H1 (cell line): ENCODE data around the gene CCDC33. TPM values are rescaled to one million over a fixed set of nuclear protein-coding genes. Genes with fewer than 3 reads are reported as not detected.

Experiments used
- CTCF ChIA-PET: fragments of 300-600 bp; sonication (Branson Sonifier 250); formaldehyde crosslinking; loops from one replicate; lab custom pipeline; 2021; ENCODE audit not compliant: partially characterized antibody; lab: Charles Lee
- POLR2A ChIA-PET: fragments of 300-600 bp; sonication (Branson Sonifier 250); formaldehyde crosslinking; loops from one replicate; lab custom pipeline; 2021; ENCODE audit warnings: inconsistent platforms; ENCODE audit not compliant: partially characterized antibody; lab: Charles Lee
- DNase-seq, 2 experiments: peaks; one replicate each; pipeline versions ENCODE4 v3.0.0 to v3.0.0-alpha.2; 2010 to 2022; ENCODE audit warnings: low spot score in 2 of 2, low read depth in 1 of 2, mixed read lengths in 1 of 2
- FAIRE-seq: peaks from 2 replicates; lab custom pipeline; 2011; peaks lifted over from hg19 to GRCh38; lab: Jason Lieb, UNC
- H2AFZ ChIP-seq: 2 replicates; pipeline ENCODE4 v1.8.1; 2012; ENCODE audit warnings: low read length, inconsistent platforms
- H2AK5ac ChIP-seq: 2 replicates; pipeline ENCODE4 v1.6.1; 2013; ENCODE audit warnings: low read depth, low read length
- H2BK120ac ChIP-seq: replicated peaks from 2 replicates; pipeline ENCODE3; 2013; ENCODE audit warnings: low read depth, low read length, inconsistent platforms
- H2BK12ac ChIP-seq: 2 replicates; pipeline ENCODE4 v1.6.1; 2013; ENCODE audit warnings: low read depth, low read length
- H2BK15ac ChIP-seq: 2 replicates; pipeline ENCODE4 v1.6.1; 2013; ENCODE audit warnings: low read length
- H2BK20ac ChIP-seq: 2 replicates; pipeline ENCODE4 v1.6.1; 2013; ENCODE audit warnings: low read length
- H2BK5ac ChIP-seq: 2 replicates; pipeline ENCODE4 v1.6.1; 2013; ENCODE audit warnings: low read depth, low read length
- H3K14ac ChIP-seq: 2 replicates; pipeline ENCODE4 v1.6.1; 2013; ENCODE audit warnings: inconsistent platforms; ENCODE audit not compliant: insufficient read length
- H3K18ac ChIP-seq: 2 replicates; pipeline ENCODE4 v1.6.1; 2013; ENCODE audit warnings: low read length; ENCODE audit errors: extremely low read depth
- H3K23ac ChIP-seq: 2 replicates; pipeline ENCODE4 v1.6.1; 2013; ENCODE audit warnings: inconsistent platforms; ENCODE audit not compliant: insufficient read length
- H3K23me2 ChIP-seq: 2 replicates; pipeline ENCODE4 v1.6.1; 2013; ENCODE audit warnings: low read depth, low read length
- H3K27ac ChIP-seq: 2 replicates; pipeline ENCODE4 v1.6.1; 2011; ENCODE audit warnings: low read depth, low read length, inconsistent platforms
- H3K27me3 ChIP-seq, 4 experiments: replicated peaks in 1 of 4; 1 replicate in 1 of 4; 2 replicates in 3 of 4; pipeline versions ENCODE4 v1.6.1 to v1.8.1; 2011 to 2013; ENCODE audit warnings: low read length in 3 of 4, mild to moderate bottlenecking in 3 of 4, inconsistent platforms in 2 of 4, mixed read lengths in 2 of 4, moderate library complexity in 1 of 4; ENCODE audit not compliant: control insufficient read depth in 3 of 4, insufficient read depth in 3 of 4; ENCODE audit errors: extremely low read depth in 1 of 4
- H3K36me3 ChIP-seq, 4 experiments: 2 replicates each; pipeline versions ENCODE4 v1.6.1 to v1.8.1; 2011 to 2013; ENCODE audit warnings: mild to moderate bottlenecking in 4 of 4, low read length in 3 of 4, moderate library complexity in 2 of 4, control low read depth in 1 of 4, inconsistent platforms in 1 of 4; ENCODE audit not compliant: insufficient read depth in 4 of 4, control insufficient read depth in 2 of 4
- H3K4ac ChIP-seq: replicated peaks from 2 replicates; pipeline ENCODE3; 2013; ENCODE audit warnings: low read length, low read depth, mixed read lengths, inconsistent platforms; ENCODE audit not compliant: insufficient read length
- H3K4me1 ChIP-seq, 4 experiments: replicated peaks in 1 of 4; 1 replicate in 1 of 4; 2 replicates in 3 of 4; pipeline versions ENCODE4 v1.6.1 to v1.8.1; 2011 to 2013; ENCODE audit warnings: low read length in 3 of 4, inconsistent platforms in 2 of 4, mixed read lengths in 1 of 4; ENCODE audit not compliant: insufficient read depth in 4 of 4, control insufficient read depth in 3 of 4
- H3K4me2 ChIP-seq, 2 experiments: 2 replicates each; pipeline versions ENCODE4 v1.6.1 to v1.8.1; 2011 to 2013; ENCODE audit warnings: low read depth in 2 of 2, low read length in 2 of 2, control low read depth in 1 of 2, inconsistent platforms in 1 of 2, mild to moderate bottlenecking in 1 of 2; ENCODE audit not compliant: insufficient read depth in 1 of 2
- H3K4me3 ChIP-seq, 4 experiments: fragments of 200-600, 300-600 bp in 1 of 4; sonication (generic), shearing (Covaris generic), sonication (Bioruptor Twin) in 1 of 4; 2 replicates each; pipeline versions ENCODE4 v1.5.1 to v1.8.1; 2011 to 2016; ENCODE audit warnings: low read length in 4 of 4, low read depth in 3 of 4, control low read depth in 2 of 4, inconsistent platforms in 2 of 4, mild to moderate bottlenecking in 2 of 4, mixed read lengths in 1 of 4, moderate library complexity in 1 of 4; ENCODE audit not compliant: insufficient read depth in 2 of 4; ENCODE audit errors: extremely low read depth in 1 of 4
- H3K56ac ChIP-seq: replicated peaks from 2 replicates; pipeline ENCODE3; 2013; ENCODE audit warnings: low read depth, mild to moderate bottlenecking, mixed read lengths, low read length, inconsistent platforms; ENCODE audit not compliant: insufficient read length
- H3K79me1 ChIP-seq: 2 replicates; pipeline ENCODE4 v1.6.1; 2013; ENCODE audit warnings: low read depth, low read length, control low read depth
- H3K79me2 ChIP-seq, 2 experiments: 2 replicates each; pipeline versions ENCODE4 v1.6.1 to v1.8.1; 2012 to 2013; ENCODE audit warnings: low read length in 2 of 2, mild to moderate bottlenecking in 2 of 2, inconsistent platforms in 1 of 2; ENCODE audit not compliant: insufficient read depth in 2 of 2, control insufficient read depth in 1 of 2
- H3K9ac ChIP-seq, 4 experiments: replicated peaks in 1 of 4; 1 replicate in 1 of 4; 2 replicates in 3 of 4; pipeline versions ENCODE4 v1.6.1 to v1.8.1; 2011 to 2013; ENCODE audit warnings: low read depth in 3 of 4, low read length in 3 of 4, control low read depth in 2 of 4, mild to moderate bottlenecking in 2 of 4, moderate library complexity in 2 of 4, inconsistent platforms in 1 of 4; ENCODE audit errors: extremely low read depth in 1 of 4
- H3K9me3 ChIP-seq, 2 experiments: 2 replicates each; pipeline versions ENCODE4 v1.6.1 to v1.8.1; 2012 to 2013; ENCODE audit warnings: mild to moderate bottlenecking in 2 of 2, moderate library complexity in 2 of 2, control low read depth in 1 of 2, inconsistent platforms in 1 of 2, low read depth in 1 of 2, low read length in 1 of 2, mixed read lengths in 1 of 2; ENCODE audit not compliant: insufficient read depth in 2 of 2
- H4K20me1 ChIP-seq, 2 experiments: replicated peaks in 1 of 2; 2 replicates each; pipeline versions ENCODE3 to v1.8.1; 2011 to 2013; ENCODE audit warnings: inconsistent platforms in 2 of 2, low read length in 2 of 2, mild to moderate bottlenecking in 1 of 2; ENCODE audit not compliant: insufficient read depth in 2 of 2, control insufficient read depth in 1 of 2
- H4K5ac ChIP-seq: 2 replicates; pipeline ENCODE4 v1.6.1; 2013; ENCODE audit warnings: low read length, low read depth, mixed read lengths, inconsistent platforms; ENCODE audit not compliant: insufficient read length
- H4K8ac ChIP-seq: 2 replicates; pipeline ENCODE4 v1.8.0; 2013; ENCODE audit warnings: mild to moderate bottlenecking, moderate library complexity, low read length, inconsistent platforms; ENCODE audit not compliant: insufficient read depth; ENCODE audit errors: extremely low read depth
- H4K91ac ChIP-seq: replicated peaks from 2 replicates; pipeline ENCODE3; 2013; ENCODE audit warnings: low read length, mixed read lengths, inconsistent platforms; ENCODE audit not compliant: insufficient read length
- CEBPB ChIP-seq: IDR thresholded peaks from 2 replicates; pipeline ENCODE4 v1.6.1; 2012; ENCODE audit warnings: low read depth, low read length
- E2F6 ChIP-seq: IDR thresholded peaks from 2 replicates; pipeline ENCODE4 v1.6.1; 2012; ENCODE audit warnings: inconsistent platforms
- WGBS, 2 experiments: shearing (Covaris generic) in 1 of 2; methylation state at CpG; one replicate each; pipeline versions ENCODE4 v1.1.6 to v1.1.7; 2013 to 2015; ENCODE audit warnings: low lambda C conversion rate in 2 of 2, mixed read lengths in 2 of 2, inconsistent platforms in 1 of 2, low coverage in 1 of 2, missing lambda C conversion rate in 1 of 2; ENCODE audit not compliant: insufficient replicate concordance in 2 of 2, insufficient coverage in 1 of 2, insufficient read length in 1 of 2; ENCODE audit errors: extremely low coverage in 1 of 2, missing lambda C conversion rate in 1 of 2; 5-methylcytosine and 5-hydroxymethylcytosine counted together
- polyA plus RNA-seq, 7 experiments: library from polyadenylated mRNA; depleted of rRNA in 3 of 7; stranded (reverse) in 5 of 7; unstranded in 2 of 7; fragments of >200 nt in 5 of 7; fragments of 200-250 nt in 2 of 7; gene quantifications; 1 replicate in 5 of 7; 2 replicates in 1 of 7; 4 replicates in 1 of 7; pipeline versions ENCODE4 v1.2.1 to v1.2.3, GENCODE V29; 2011 to 2013; ENCODE audit warnings: missing spikeins in 2 of 7, mixed read lengths in 2 of 7
- total RNA-seq: library from RNA; stranded (reverse); fragmentation: NEBNext Ultra II Directional; extraction: Animal tissue kit (Norgen Biotek cat#: 25700); gene quantifications from 2 replicates; pipeline ENCODE4 v1.2.1, GENCODE V29; 2021

CCDC33 gene
- total and polyA plus RNA-seq, 2 of the 8 experiments (the other 6 are each of a cell fraction or from before 2014, with no cell fraction given), result 2.0 to 2.7 TPM

GRCh38 chr15:74312445-74313007, 76.4 kb downstream of the CCDC33 start:
- no peak for FAIRE-seq
- TF ChIP-seq CEBPB (no peak), E2F6 (no peak)
- TF ChIP-seq, all 59 proteins: peak for 0
- H3K9ac ChIP-seq, result no peak overlapping the region
- H2BK15ac ChIP-seq, result peak overlapping the region; percentile 97
- H3K18ac ChIP-seq, result peak overlapping the region; percentile 32; the same call in 1 of the 2 replicates
- H3K56ac ChIP-seq, result no peak overlapping the region
- no peak overlapping the region for H3K4me2 ChIP-seq
- WGBS, 2 experiments, result 89% methylated on average over 9 of the region's 9 CpGs; no CpG with 5 or more reads in 1 of the 2 experiments
- no peak overlapping the region for H3K4ac ChIP-seq
- H3K27ac ChIP-seq, result no peak overlapping the region
- ChIA-PET CTCF (interaction anchor here (0.6 to 15.2 kb wide), 29 partner anchors 10 to 961 kb away, joined by 3 to 353 read pairs (median 4); partner anchors contain the start of genes ISLR2, PML and STRA6), POLR2A (interaction anchor here (1.3 to 1.4 kb wide), 2 partner anchors 110 to 178 kb away, joined by 3 to 4 read pairs; partner anchors contain the start of gene STRA6)
- H3K23me2 ChIP-seq, result no peaks in the 10 kb centered on the region
- H3K4me1 ChIP-seq, result peaks cover 0 to 31% (median 25%) of the 10 kb centered on the region in 4 experiments; a peak in 6 of 7 replicates
- H4K20me1 ChIP-seq, result no peaks in the 10 kb centered on the region
- peak overlapping the region; percentile 63; the same call in 1 of the 2 replicates for H4K8ac ChIP-seq
- H3K4me3 ChIP-seq, result no peak overlapping the region
- no peak overlapping the region for H2AK5ac ChIP-seq
- H2BK12ac ChIP-seq, result peak overlapping the region; percentile 99
- no peak overlapping the region for H4K5ac ChIP-seq
- peaks cover 0 to 7% (median under 1%) of the 10 kb centered on the region in 4 experiments; a peak in 4 of 7 replicates for H3K27me3 ChIP-seq
- no peaks in the 10 kb centered on the region for H3K79me2 ChIP-seq
- DNase-seq, result no peak
- H2AFZ ChIP-seq, result no peak overlapping the region
- peak overlapping the region; percentile 75 for H4K91ac ChIP-seq
- H2BK120ac ChIP-seq, result no peak overlapping the region
- H3K9me3 ChIP-seq, result no peaks in the 10 kb centered on the region
- no peaks in the 10 kb centered on the region for H3K79me1 ChIP-seq
- H3K36me3 ChIP-seq, result no peaks in the 10 kb centered on the region
- no peak overlapping the region for H3K23ac ChIP-seq
- no peak overlapping the region for H2BK20ac ChIP-seq
- H2BK5ac ChIP-seq, result no peak overlapping the region; the same call in 1 of the 2 replicates
- no peak overlapping the region for H3K14ac ChIP-seq
